GM18909 (cell line): Measurements from ENCODE around the gene FARP2.
"Not testable (repeated sequence)": the region's sequence is repeated elsewhere in the genome, so short reads cannot be mapped to it uniquely, and the experiment has no call there.

ENCODE experiments used
- ATAC-seq: cut with Tn5 transposase; IDR thresholded peaks from one replicate; pipeline ENCODE4 v1.9.1; 2021; ENCODE audit warnings: mild to moderate bottlenecking; ENCODE audit not compliant: unreplicated experiment, poor library complexity

The FARP2 gene

DNA sequence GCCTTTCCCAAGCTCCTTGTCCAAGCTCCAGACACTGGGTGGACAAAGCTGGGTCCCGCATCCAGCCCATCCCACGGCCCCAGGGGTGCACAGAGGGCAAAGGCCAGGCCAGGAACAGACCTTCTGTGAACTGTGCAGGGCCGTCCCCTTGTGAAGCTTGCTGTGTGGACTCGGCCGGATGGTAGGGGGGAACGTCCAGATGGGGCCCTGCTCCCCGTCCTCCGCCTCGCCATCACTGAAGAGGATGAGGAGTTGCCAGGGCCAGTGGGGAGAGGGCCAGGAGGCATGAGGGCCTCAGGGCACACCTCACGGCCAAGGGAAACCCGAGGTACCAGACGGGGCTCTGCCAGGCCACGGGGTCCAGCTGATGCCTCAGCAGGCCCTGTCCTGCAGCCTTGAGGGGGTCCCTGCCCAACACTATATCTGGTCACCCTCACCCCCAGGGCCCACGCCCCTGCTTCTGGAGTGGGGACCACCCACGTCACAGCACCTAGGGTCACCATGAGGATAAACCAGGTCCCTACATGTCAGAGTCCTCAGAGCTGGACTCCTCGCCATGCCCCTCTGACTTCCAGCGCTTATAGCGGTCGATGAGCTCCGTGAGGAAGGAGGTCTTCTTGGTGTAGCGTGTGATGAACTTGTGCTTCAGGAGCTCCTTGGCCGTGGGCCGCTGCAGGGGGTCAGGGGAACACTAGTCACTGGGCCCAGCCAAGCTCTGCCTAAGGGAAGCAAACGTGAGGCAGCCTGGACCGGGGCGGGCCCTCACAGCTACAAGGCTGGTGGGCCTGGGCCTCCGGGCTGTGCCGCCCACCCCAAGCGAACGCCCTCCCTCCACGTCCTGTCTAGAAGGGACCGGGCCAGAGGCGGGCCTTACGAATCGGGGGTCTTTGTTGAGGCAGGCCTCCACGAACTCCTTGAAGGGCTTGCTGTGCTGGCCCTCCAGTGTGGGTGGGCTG lies 142.3 kb downstream of the FARP2 start:
- ATAC-seq: no peak

DNA sequence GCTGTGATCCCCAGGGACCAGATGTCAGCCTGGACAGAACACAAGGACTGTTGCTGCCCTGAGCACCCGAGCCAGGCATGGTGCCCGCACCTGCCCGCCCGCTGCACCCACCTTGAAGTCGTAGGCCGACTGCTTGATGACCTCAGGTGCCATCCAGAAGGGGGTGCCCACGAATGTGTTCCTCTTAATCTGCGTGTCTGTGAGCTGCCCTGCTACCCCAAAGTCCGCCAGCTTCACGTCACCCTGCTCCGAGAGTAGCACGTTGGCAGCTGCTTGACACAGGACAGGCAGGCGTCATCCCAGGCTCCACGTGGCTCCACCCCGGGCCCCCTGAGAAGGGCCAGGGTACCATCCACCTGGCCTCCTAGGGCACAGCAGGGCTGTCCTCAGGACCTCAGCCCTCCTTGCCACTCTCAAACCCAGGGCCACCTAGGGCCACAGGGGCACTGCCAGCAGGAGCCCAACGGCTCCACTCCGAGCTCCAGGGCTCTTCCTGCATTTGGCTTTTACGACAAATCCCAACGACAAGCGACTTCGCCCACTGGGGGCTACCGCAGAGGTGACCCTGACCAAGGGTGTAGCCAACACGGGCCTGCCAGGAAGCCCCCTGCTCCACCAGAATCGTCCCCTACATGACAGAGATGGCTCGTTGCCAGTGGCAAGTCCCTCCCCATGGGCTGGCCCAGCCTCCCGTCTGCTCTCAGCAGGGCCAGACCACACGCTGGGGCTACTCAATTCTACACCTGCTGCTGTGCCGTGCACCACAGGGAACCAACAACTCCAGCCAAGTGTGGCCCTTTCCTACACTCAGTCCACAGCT lies 143.3 kb downstream of the FARP2 start:
- ATAC-seq: no peak

DNA sequence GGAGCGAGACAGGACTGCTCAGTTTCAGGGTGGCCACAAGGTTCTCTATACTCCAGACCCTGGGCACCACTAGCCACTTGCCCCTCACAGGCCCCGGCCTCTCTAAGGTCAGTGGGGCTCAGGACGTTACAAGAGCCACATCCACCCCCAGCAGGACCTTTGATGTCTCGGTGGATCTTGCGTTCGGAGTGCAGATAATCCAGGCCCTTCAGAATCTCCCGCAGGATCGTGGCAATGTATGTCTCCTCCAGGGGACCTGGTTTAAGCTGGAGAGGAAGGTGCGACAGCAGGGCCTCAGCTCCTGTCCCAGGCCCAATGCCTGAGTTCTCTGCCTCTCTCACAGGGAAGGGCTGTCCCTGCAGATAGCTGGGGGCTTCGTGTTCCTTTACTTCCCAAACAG lies 143.9 kb downstream of the FARP2 start:
- no peak for ATAC-seq

DNA sequence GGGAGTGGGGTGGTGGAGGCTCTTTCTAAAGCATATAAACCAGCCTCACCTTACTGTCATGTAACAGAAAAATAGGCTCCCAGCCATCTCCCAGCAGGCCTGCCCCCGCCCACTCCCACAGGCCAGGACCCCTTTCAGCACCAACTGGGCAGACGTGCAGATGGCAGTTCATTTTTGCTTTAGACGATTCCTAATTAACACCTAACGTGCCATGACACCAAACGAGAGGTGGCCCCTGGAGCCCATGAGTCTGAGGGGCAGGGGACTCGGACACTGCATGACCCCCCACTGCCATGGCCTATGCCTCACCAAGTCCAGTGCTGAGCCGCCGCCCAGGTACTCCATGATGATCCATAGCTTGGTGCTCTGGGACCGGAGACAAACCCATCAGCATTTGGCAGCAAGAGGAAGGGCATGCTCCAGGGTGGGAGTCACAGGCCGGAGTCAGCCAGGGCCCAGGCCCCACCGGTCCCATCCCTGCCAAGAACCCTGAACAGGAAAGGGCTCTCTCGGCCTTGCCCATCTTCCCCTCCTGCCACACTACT lies 144.4 kb downstream of the FARP2 start:
- ATAC-seq: no peak

DNA sequence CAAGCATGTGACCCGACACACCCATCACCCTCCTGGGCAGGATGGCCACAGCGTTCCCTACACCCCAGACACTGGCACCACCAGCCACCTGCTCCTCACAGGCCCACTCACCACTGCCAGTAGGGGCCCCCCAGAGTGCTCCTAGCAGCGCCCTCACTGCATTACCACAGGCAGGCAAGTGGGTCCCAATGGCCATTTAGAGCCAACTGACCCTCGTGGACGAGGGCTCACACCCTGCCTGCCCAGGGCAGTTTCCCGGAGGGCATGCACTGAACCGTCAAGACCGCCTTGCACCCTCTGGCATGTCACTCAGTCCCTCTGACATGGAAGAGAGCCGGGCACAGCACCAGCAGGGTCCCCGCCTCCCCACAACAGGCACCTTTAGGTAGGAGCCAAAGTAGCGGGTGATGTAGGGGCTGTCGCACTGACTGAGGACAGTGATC lies 145.0 kb downstream of the FARP2 start:
- no peak for ATAC-seq

- no peak for ATAC-seq
Observed at GRCh38 chr2:241501551-241501950, 145.5 kb downstream of the FARP2 start.

DNA sequence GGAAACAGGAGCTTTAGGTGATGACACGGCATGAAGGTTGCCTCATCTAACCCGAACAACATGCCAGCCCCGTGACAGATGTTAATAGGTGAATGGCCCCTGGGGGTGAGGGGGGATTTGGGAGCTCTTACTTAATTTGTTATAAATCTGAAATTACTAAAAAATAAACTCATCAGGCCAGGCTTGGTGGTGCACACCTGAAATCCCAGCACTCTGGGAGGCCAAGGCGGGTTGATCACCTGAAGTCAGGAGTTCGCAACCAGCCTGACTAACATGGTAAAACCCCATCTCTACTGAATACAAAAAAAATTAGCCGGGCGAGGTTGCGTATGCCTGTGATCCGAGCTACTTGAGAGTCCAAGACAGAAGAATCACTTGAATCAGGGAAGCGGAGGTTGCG lies 146.2 kb downstream of the FARP2 start:
- ATAC-seq: no peak

DNA sequence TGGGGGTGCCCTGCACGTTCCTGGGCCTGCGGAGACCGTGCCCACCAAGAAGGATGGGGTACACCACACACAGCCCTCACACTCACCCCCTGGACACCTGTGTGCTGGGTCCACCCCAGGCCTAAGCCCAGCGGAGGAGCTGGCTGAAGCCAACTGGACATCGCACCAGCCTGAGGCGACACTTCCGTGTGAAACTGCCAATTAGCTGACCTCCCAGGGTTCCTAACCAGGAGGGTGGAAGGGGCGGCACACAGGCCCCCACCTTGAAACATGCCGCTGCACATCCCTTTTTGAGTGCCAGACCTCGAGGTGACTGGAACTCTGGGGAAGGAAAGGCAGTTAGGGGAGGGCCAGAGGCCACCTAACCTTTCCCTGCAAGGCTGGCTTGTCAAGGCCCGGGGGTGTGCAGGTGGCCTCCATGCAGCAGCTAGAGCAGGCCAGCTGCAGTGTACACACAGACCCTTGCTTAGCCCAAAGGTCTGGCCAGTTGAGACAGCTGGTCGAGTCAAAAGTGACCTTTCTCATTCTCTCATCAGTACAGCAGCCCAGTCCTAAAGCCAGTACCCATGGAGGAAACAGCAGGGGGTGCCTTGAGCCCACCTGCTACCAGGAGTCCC lies 147.8 kb downstream of the FARP2 start:
- no peak for ATAC-seq

DNA sequence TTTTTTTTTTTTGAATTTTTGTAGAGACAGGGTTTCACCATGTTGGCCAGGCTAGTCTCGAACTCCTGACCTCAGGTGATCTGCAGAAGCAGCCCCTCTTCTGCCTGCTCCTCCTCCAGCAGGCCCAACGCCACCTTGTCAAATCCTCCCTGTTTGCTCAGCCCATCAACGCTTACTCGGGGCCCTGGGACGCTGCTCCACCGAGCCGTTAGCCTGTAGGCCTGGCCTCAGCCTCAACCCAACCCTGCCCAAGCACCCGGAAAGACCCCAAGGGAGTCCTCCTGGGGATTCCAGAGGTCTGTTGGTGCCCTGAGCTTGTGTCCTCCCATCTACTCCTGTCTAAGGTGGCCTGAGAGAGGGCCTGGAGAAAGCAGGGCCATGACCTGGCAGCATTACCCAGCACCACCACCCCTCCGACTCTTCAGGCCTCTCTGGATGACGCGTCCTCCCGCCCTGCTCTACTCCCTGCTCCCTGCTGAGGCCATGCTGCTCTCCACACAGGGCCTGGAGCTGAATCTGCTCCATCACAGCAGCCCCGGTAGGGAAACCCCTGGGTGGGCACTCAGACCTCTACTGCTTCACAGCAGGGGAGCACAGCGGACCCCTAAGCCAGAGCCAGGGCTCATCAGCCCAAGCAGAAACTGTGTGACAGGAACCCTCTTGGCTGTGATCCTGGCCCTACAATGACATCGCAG lies 149.1 kb downstream of the FARP2 start:
- ATAC-seq: no peak

GRCh38 chr2:241505781-241506201 lies 149.7 kb downstream of the FARP2 start:
- no peak for ATAC-seq

DNA sequence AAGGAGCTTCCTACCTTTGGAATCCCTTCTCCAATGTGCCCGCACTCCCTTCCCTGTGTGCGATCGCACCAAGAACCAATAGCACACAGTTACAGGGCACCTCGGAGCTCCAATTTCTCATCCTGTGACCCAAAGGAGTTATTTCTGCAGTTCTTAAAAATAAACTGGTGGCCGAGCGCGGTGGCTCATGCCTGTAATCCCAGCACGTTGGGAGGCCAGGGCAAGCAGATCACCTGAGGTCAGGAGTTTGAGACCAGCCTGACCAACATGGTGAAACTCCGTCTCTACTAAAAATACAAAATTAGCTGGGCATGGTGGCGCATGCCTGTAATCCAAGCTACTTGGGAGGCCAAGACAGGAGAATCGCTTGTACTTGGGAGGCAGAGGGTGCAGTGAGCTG lies 150.2 kb downstream of the FARP2 start:
- ATAC-seq: not testable (repeated sequence)

DNA sequence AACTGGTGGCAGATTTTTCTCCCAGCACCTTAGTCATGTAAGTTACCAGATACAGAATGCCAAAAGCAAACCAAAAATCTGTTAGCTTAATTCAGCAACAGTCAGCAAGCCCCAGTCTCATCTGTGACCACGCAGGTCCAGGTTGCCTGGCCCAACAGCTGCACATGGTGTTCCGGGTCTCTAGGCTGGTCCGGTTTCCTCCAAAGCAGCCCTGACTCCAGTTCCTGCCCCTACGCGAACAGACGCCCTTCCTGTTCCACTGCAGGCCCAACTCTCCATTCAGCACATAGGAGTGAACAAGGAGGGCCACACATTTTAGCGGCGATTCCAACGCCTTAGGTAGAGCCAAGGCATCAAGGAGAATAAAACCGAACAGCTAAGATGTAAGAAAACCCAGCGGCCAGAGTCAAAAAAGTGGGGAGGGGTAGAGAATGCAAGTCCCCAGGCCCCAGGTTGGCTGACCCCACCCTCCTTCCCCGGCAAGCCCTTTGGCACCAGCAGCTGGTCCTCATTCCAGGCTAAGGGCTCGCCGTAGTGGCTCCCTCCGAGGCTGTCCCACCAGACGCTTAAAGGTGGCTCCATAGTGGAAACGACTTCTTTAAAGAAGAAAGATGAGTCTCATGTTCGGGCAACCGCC lies 150.8 kb downstream of the FARP2 start:
- no peak for ATAC-seq

GRCh38 chr2:241507430-241508239 lies 151.6 kb downstream of the FARP2 start:
- ATAC-seq: peak; percentile 17

- peak; percentile 92 for ATAC-seq
Observed at GRCh38 chr2:241508240-241509154, 152.4 kb downstream of the FARP2 start, which contains the start of gene STK25. TSS of gene STK25 (minus strand) at chr2:241508584. CDS start at chr2:241508035, 549 bp downstream.

GRCh38 chr2:241509155-241509784 lies 153.2 kb downstream of the FARP2 start:
- ATAC-seq: no peak

DNA sequence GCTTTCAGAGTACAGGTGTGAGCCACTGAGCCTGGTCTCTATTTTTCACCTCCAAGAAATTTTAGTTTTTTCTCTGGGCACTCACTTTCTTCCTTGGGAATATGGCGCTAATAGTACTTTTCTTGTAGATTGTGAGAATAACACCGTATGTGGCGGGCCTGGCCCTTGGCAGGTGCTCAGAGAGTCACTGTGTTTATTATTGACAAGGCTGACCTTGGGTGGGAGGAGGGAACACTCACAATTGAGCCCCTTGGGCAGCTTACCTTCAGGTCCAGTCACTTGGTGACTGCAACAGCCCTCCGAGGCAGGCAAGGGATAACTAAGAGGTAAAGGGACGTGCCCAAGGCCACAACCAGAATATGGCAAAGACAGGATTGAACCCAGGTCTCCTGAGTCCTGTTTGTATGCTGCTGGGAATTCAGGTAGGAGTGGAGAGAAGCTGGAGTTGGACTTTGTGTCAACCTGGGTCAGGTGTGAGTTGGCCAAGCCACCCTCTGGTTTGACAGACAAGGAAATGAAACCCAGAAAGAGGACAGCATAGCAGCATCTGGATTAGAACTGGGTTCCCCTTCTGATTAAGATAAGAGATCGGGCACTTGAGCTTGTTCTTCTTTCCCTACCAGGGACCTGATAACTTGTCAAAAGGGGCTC lies 155.1 kb downstream of the FARP2 start:
- ATAC-seq: no peak
